NB4 (cell line): ENCODE measurements around the gene IL3.

Experiments used
- MYC ChIP-seq: IDR thresholded peaks from 2 replicates; pipeline ENCODE4 v1.6.1; 2011; ENCODE audit warnings: low read depth, low read length
- POLR2A ChIP-seq: IDR thresholded peaks from 2 replicates; pipeline ENCODE4 v1.6.1; 2011; ENCODE audit warnings: mild to moderate bottlenecking; ENCODE audit not compliant: insufficient read length; ENCODE audit errors: extremely low read depth
- TF ChIP-seq, protein P1 (sequence below): IDR thresholded peaks from one replicate; pipeline ENCODE4 v1.5.1; 2012; ENCODE audit warnings: low read depth, low read length

DNA sequence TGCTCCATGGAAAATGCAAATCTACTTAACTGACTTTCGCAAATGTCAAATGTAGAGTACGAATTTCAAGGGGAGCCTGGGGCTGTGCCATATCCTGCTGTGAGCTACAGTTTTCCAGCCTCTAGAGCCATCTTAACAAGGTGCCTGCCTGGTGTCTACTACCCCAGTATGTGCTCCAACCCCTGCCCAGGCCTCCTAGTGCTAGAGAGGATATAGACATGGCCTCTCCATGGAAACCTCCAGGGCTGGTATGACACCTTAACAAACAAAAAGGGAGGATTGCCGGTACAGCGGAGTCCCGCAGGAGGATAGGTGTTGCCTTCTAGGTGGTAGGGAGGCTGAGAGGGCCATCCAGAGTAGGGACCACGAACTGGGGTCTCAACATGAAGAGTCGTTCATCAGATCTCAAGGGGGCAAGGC is 13.6 kb upstream of the IL3 start:
- TF ChIP-seq POLR2A = no peak
- TF ChIP-seq, protein P1, sequence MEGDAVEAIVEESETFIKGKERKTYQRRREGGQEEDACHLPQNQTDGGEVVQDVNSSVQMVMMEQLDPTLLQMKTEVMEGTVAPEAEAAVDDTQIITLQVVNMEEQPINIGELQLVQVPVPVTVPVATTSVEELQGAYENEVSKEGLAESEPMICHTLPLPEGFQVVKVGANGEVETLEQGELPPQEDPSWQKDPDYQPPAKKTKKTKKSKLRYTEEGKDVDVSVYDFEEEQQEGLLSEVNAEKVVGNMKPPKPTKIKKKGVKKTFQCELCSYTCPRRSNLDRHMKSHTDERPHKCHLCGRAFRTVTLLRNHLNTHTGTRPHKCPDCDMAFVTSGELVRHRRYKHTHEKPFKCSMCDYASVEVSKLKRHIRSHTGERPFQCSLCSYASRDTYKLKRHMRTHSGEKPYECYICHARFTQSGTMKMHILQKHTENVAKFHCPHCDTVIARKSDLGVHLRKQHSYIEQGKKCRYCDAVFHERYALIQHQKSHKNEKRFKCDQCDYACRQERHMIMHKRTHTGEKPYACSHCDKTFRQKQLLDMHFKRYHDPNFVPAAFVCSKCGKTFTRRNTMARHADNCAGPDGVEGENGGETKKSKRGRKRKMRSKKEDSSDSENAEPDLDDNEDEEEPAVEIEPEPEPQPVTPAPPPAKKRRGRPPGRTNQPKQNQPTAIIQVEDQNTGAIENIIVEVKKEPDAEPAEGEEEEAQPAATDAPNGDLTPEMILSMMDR = no peak
- no peak for TF ChIP-seq MYC
